Measurements from ENCODE around the gene MUC20.

MUC20 gene

DNA sequence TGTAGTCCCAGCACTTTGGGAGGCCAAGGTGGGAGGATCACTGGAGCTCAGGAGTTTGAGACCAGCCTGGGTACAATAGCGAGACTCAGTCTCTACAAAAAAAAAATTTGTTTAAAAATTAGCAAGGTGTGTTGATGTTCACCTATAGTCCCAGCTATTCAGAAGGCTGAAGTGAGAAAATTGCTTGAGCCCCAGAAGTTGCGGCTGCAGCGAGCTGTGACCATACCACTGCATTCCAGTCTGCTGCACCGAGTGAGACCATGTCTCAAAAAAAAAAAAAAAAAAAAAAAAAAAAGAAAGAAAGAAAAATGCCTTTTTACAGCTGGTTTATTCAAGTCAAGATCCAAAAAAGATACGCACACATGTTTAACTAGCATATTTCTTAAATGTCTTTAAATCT lies 17.0 kb upstream of the MUC20 start:
- TF ChIP-seq, protein P1, sequence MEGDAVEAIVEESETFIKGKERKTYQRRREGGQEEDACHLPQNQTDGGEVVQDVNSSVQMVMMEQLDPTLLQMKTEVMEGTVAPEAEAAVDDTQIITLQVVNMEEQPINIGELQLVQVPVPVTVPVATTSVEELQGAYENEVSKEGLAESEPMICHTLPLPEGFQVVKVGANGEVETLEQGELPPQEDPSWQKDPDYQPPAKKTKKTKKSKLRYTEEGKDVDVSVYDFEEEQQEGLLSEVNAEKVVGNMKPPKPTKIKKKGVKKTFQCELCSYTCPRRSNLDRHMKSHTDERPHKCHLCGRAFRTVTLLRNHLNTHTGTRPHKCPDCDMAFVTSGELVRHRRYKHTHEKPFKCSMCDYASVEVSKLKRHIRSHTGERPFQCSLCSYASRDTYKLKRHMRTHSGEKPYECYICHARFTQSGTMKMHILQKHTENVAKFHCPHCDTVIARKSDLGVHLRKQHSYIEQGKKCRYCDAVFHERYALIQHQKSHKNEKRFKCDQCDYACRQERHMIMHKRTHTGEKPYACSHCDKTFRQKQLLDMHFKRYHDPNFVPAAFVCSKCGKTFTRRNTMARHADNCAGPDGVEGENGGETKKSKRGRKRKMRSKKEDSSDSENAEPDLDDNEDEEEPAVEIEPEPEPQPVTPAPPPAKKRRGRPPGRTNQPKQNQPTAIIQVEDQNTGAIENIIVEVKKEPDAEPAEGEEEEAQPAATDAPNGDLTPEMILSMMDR (IDR thresholded peaks at IDR 0.05), result no peak
- Histone ChIP-seq H3K4me3 (ENCODE audit: low read depth in 1 of 2, low read length in 1 of 2) (no peak overlapping the region), H3K4me1 (ENCODE audit: control insufficient read depth in 1 of 2, insufficient read depth in 1 of 2, low read depth in 1 of 2, low read length in 1 of 2) (no peaks in the 10 kb centered on the region), H3K9me3 (no peaks in the 10 kb centered on the region), H3K27ac (no peak overlapping the region), H3K36me3 (no peaks in the 10 kb centered on the region), H3K27me3 (no peaks in the 10 kb centered on the region)

DNA sequence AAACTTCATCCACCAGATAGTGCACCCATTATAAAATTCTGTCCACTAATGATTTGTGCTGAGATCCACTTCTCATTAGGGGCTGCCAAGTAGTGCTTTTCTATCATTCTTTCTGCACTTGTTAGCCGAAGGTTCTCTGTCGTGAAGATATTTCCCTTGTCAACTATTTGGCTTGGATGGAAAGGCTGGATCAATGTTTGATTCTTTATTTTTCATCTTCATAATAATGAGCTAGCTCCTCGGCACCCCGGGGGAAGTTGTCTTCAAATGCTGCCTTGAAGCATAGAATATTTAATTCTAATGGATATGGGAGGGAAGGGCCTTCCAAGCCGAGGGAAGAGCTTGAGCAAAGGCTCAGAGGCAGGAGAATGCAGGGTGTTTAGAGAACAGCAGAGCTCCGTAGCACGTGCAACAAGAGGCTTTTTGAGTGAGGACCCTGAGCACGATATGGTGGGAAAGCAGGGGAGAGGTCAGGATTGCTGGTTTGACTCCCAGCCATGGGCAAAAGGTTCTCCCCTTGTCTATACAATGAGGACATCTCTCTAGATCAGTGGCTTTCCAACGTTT lies 16.3 kb upstream of the MUC20 start:
- Histone ChIP-seq H3K27me3 (no peaks in the 10 kb centered on the region), H3K4me1 (ENCODE audit: control insufficient read depth in 1 of 2, insufficient read depth in 1 of 2, low read depth in 1 of 2, low read length in 1 of 2) (no peaks in the 10 kb centered on the region), H3K36me3 (no peaks in the 10 kb centered on the region), H3K9me3 (no peaks in the 10 kb centered on the region), H3K4me3 (ENCODE audit: low read depth in 1 of 2, low read length in 1 of 2) (no peak overlapping the region), H3K27ac (no peak overlapping the region)
- TF ChIP-seq, protein P1 (IDR thresholded peaks at IDR 0.05), result no peak

DNA sequence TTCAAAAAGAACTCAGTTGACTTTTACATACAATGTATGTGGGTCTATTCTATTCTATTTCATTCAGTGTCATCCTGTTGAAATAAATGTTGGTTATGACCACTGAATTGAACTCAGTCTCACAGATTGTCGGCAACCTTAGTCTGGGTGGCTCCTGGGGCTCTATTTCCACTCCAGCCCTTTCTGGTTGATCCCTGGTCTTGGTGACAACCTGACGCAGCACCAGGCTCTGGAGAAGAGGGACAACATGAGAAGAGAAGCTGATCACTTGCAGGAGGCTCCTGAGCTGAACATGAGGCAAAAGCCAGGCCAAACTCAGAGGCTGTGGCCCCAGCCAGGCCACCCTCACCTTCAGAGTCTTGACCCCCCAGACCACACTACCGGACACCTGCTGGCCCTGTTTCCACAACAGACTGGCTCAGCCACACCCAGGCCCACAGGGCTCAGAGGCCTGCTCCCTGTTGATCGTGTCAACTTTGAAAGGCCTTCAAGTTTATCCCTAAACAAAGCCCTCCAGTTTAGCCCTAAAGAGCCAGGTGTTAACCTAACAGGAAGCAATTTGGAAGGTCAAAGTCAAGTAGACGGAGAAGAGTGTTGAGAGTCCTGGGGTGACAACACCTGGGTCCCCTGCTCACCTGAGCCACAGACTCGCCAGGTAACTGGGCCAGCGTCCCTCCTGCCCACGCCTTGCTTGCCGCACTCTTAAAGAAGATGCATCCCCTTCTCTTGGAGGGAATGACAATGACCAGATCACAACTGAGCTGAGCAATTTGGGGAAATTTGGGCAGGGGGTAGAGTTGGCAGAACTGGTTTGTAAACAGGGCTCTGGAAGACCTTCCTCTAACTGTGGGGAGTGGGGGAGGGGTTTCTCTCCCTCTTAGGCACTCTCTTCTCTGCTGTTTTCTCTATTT lies 15.4 kb upstream of the MUC20 start:
- Histone ChIP-seq H3K4me3 (ENCODE audit: low read depth in 1 of 2, low read length in 1 of 2) (no peak overlapping the region), H3K27ac (no peak overlapping the region), H3K4me1 (ENCODE audit: control insufficient read depth in 1 of 2, insufficient read depth in 1 of 2, low read depth in 1 of 2, low read length in 1 of 2) (no peaks in the 10 kb centered on the region), H3K9me3 (no peaks in the 10 kb centered on the region), H3K27me3 (no peaks in the 10 kb centered on the region), H3K36me3 (no peaks in the 10 kb centered on the region)
- TF ChIP-seq, protein P1 (IDR thresholded peaks at IDR 0.05), result no peak

DNA sequence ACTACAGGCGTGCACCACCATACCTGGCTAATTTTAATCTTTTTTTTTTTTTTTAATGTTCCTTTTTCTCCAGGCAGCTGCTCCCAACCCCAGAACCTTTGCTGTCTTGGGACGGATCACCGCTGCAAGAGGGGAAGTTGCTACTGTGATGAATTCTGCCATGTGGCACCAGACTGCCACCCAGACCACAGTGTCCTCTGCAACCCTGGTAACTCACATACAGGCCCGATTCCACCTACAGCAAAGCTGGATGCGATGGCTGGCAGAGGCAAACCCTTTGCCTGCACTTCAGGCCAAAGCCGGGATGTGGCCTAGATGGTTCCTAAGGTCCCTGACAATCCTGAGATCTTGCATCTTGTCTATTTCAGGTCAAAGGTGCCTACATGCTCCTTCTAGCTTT lies 12.7 kb upstream of the MUC20 start:
- no peak overlapping the region for H3K4me3 ChIP-seq (ENCODE audit: low read depth in 1 of 2, low read length in 1 of 2)
- no peaks in the 10 kb centered on the region for H3K9me3 ChIP-seq
- no peaks in the 10 kb centered on the region for H3K4me1 ChIP-seq (ENCODE audit: control insufficient read depth in 1 of 2, insufficient read depth in 1 of 2, low read depth in 1 of 2, low read length in 1 of 2)
- no peaks in the 10 kb centered on the region for H3K36me3 ChIP-seq
- H3K27ac ChIP-seq, result no peak overlapping the region
- TF ChIP-seq, protein P1 (IDR thresholded peaks at IDR 0.05), result no peak
- no peaks in the 10 kb centered on the region for H3K27me3 ChIP-seq

DNA sequence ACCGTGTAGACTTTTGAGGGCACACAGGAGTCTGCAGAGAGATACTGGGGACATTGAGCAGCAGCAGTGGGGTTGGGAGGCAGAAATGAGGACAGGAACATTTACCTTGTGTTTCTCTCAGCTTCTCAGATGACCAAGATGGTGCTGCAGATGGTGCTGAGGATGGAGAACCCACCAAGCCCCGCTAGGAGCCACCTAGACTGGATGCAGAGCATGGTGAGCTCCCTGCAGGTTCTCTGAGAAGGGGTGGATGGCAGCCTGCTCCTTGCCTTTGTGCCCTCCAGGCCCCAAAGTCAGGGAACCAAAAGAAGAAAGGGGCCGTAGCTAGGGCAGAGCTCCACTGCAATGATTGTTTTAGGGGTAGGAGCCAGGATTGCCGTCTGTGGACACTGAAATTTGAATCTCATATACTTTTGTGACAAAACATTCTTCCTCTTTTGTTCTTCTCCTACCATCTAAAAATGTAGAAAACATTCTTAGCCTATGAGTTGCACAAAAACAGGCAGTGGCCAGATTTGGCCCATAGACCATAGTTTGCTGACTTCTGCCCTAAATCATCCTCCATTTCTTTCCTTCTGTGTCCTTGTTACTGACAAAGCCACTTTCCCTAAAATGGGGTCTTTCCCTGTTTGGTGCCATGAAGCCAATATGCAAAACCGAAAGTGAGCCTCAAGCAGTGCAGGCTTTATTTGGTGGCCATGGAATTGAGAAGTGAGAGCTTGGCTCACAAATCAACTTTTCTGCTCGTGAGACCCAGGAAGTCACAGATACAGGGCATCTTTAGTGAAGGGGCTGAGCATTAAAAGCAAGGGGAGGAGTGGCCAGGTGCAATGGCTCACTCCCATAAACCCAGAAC lies 11.9 kb upstream of the MUC20 start:
- no peaks in the 10 kb centered on the region for H3K36me3 ChIP-seq
- TF ChIP-seq, protein P1 (IDR thresholded peaks at IDR 0.05), result no peak

More for the DNA sequence above, 11.9 kb upstream of the MUC20 start:
- no peak overlapping the region for H3K4me3 ChIP-seq (ENCODE audit: low read depth in 1 of 2, low read length in 1 of 2)
- no peaks in the 10 kb centered on the region for H3K9me3 ChIP-seq
- H3K27me3 ChIP-seq, result no peaks in the 10 kb centered on the region
- H3K27ac ChIP-seq, result no peak overlapping the region
- no peaks in the 10 kb centered on the region for H3K4me1 ChIP-seq (ENCODE audit: control insufficient read depth in 1 of 2, insufficient read depth in 1 of 2, low read depth in 1 of 2, low read length in 1 of 2)

Measured in neutrophil (primary cell).